NB4 (cell line): ENCODE measurements around the gene CERT1.
"Not testable (repeated sequence)": the region's sequence is repeated elsewhere in the genome, so short reads cannot be mapped to it uniquely, and the experiment has no call there.

Experiments
- DNase-seq: peaks from one replicate; pipeline ENCODE4 v3.0.0; 2010; ENCODE audit warnings: low read depth
- H3K4me3 ChIP-seq: one replicate; pipeline ENCODE4 v1.5.1; 2011; ENCODE audit warnings: mild to moderate bottlenecking, low read depth, low read length, moderate library complexity
- MYC ChIP-seq: IDR thresholded peaks from 2 replicates; pipeline ENCODE4 v1.6.1; 2011; ENCODE audit warnings: low read depth, low read length
- POLR2A ChIP-seq: IDR thresholded peaks from 2 replicates; pipeline ENCODE4 v1.6.1; 2011; ENCODE audit warnings: mild to moderate bottlenecking; ENCODE audit not compliant: insufficient read length; ENCODE audit errors: extremely low read depth
- TF ChIP-seq, protein P1 (sequence below): IDR thresholded peaks from one replicate; pipeline ENCODE4 v1.5.1; 2012; ENCODE audit warnings: low read depth, low read length
- TF ChIP-seq, protein P2 (sequence below): IDR thresholded peaks from 2 replicates; pipeline ENCODE4 v1.6.1; 2011; ENCODE audit warnings: low read depth, low read length

CERT1 gene

DNA sequence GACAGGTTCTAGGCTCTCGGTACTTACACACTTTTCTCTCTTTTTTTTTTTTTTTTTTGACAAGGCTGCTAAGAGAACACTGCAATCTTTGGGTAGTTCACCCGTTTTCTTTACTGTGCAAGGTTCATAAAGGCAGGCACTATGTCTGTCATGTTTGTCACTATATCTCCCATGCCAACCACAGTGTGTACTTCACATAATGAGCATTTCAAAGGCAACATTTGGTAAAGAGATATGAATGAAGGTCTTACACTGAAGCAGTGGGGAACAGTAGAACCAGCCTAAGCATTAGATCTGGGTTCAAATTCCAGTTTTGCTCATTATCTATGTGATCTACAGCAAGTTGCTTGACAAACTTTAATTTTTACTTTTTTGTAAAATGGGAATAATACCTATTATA, 175.9 kb downstream of the CERT1 start:
- TF ChIP-seq MYC: no peak
- TF ChIP-seq, protein P1, sequence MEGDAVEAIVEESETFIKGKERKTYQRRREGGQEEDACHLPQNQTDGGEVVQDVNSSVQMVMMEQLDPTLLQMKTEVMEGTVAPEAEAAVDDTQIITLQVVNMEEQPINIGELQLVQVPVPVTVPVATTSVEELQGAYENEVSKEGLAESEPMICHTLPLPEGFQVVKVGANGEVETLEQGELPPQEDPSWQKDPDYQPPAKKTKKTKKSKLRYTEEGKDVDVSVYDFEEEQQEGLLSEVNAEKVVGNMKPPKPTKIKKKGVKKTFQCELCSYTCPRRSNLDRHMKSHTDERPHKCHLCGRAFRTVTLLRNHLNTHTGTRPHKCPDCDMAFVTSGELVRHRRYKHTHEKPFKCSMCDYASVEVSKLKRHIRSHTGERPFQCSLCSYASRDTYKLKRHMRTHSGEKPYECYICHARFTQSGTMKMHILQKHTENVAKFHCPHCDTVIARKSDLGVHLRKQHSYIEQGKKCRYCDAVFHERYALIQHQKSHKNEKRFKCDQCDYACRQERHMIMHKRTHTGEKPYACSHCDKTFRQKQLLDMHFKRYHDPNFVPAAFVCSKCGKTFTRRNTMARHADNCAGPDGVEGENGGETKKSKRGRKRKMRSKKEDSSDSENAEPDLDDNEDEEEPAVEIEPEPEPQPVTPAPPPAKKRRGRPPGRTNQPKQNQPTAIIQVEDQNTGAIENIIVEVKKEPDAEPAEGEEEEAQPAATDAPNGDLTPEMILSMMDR: no peak
- no peak for TF ChIP-seq POLR2A
- TF ChIP-seq, protein P2, sequence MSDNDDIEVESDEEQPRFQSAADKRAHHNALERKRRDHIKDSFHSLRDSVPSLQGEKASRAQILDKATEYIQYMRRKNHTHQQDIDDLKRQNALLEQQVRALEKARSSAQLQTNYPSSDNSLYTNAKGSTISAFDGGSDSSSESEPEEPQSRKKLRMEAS: no peak
- DNase-seq: no peak
- H3K4me3 ChIP-seq: no peak overlapping the region

DNA sequence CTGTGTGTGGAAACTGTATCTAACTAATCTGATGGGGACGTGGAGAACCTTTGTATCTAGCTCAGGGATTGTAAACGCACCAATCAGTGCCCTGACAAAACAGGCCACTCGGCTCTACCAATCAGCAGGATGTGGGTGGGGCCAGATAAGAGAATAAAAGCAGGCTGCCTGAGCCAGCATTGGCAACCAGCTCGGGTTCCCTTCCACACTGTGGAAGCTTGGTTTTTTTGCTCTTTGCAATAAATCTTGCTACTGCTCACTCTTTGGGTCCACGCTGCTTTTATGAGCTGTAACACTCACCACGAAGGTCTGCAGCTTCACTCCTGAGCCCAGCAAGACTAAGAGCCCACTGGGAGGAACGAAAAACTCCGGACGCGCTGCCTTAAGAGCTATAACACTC, 177.0 kb downstream of the CERT1 start:
- not testable (repeated sequence) for DNase-seq, H3K4me3 ChIP-seq

DNA sequence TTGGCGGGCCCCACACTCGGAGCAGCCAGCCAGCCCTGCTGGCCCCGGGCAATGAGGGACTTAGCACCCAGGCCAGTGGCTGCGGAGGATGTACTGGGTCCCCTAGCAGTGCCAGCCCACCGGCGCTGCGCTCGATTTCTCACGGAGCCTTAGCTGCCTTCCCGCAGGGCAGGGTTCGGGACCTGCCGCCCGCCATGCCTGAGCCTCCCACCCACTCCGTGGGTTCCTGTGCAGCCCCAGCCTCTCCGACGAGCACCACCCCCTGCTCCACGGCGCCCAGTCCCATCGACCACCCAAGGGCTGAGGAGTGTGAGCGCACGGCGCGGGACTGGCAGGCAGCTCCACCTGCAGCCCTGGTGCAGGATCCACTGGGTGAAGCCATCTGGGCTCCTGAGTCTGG, 177.7 kb downstream of the CERT1 start:
- not testable (repeated sequence) for DNase-seq, H3K4me3 ChIP-seq

GRCh38 chr5:75331095-75332090, 180.0 kb downstream of the CERT1 start:
- TF ChIP-seq, protein P2: no peak
- TF ChIP-seq, protein P1: peak; percentile 6
- DNase-seq: no peak
- H3K4me3 ChIP-seq: no peak overlapping the region

DNA sequence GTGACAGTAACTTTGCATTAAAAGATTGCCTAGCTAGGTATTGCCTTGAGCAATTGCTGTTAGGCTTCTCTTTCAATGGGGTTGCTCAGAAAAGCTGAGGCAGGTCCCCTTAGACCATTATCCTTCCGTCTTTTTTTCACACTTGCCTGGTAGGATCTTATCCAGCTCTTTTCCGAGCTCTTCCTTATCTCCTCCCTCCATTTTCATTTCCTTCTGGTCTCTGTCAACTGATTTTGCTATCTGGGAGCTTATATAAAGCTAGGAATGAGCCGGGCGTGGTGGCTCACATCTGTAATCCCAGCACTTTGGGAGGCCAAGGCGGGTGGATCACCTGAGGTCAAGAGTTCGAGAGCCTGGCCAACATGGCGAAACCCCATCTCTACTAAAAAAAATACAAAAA, 181.0 kb downstream of the CERT1 start:
- H3K4me3 ChIP-seq: no peak overlapping the region
- TF ChIP-seq, protein P2: no peak
- TF ChIP-seq POLR2A (no peak), MYC (no peak)
- TF ChIP-seq, protein P1: no peak
- no peak for DNase-seq
